Measurements from ENCODE around the gene PSMG3.

The PSMG3 gene

GRCh38 chr7:1557006-1557405 lies 12.8 kb downstream of the PSMG3 start:
- no peak for TF ChIP-seq CTCF (IDR thresholded peaks at IDR 0.05; ENCODE audit: extremely low read depth, missing control alignments)
- DNase-seq (ENCODE audit: low spot score) = no peak

GRCh38 chr7:1555813-1556543 lies 13.9 kb downstream of the PSMG3 start, which contains the start of gene TMEM184A:
Gene TMEM184A, minus strand, starts transcription at chr7:1556205. Its CDS starts 721 bp downstream, at chr7:1555484.
- peak; percentile 76 for DNase-seq (ENCODE audit: low spot score)
- TF ChIP-seq CTCF (IDR thresholded peaks at IDR 0.05; ENCODE audit: extremely low read depth, missing control alignments) = peak; percentile 14

GRCh38 chr7:1555046-1555812 lies 14.6 kb downstream of the PSMG3 start:
- no peak for TF ChIP-seq CTCF (IDR thresholded peaks at IDR 0.05; ENCODE audit: extremely low read depth, missing control alignments)
- no peak for DNase-seq (ENCODE audit: low spot score)

GRCh38 chr7:1554333-1555045 lies 15.3 kb downstream of the PSMG3 start:
- TF ChIP-seq CTCF (IDR thresholded peaks at IDR 0.05; ENCODE audit: extremely low read depth, missing control alignments) = no peak
- DNase-seq (ENCODE audit: low spot score) = no peak

GRCh38 chr7:1553512-1554210 lies 16.2 kb downstream of the PSMG3 start:
- no peak for TF ChIP-seq CTCF (IDR thresholded peaks at IDR 0.05; ENCODE audit: extremely low read depth, missing control alignments)
- no peak for DNase-seq (ENCODE audit: low spot score)

- no peak for TF ChIP-seq CTCF (IDR thresholded peaks at IDR 0.05; ENCODE audit: extremely low read depth, missing control alignments)
- no peak for DNase-seq (ENCODE audit: low spot score)
Measured at GRCh38 chr7:1552200-1552599, 17.6 kb downstream of the PSMG3 start.

Measured in GM20000 (cell line).